H1 (cell line): ENCODE results near the gene LRRC17. TPM values are rescaled to one million over a fixed set of nuclear protein-coding genes. Genes with fewer than 3 reads are reported as not detected.

Experiments used
- BRCA1 ChIP-seq: IDR thresholded peaks from 2 replicates; pipeline ENCODE4 v1.6.1; 2012; ENCODE audit warnings: low read depth, low read length, improper control_type of control experiment
- CREB1 ChIP-seq: IDR thresholded peaks from 2 replicates; pipeline ENCODE4 v1.6.1; 2012; ENCODE audit warnings: inconsistent platforms
- EZH2 ChIP-seq: fragments of 200-600 bp; sonication (generic); IDR thresholded peaks from 2 replicates; pipeline ENCODE4 v1.7.1; 2012; ENCODE audit warnings: low read depth, mild to moderate bottlenecking, moderate library complexity, low read length, inconsistent platforms; ENCODE audit not compliant: severe bottlenecking
- KDM4A ChIP-seq: IDR thresholded peaks from one replicate; pipeline ENCODE4 v1.7.1; 2012; ENCODE audit warnings: low read depth, mild to moderate bottlenecking, moderate library complexity, low read length, inconsistent platforms; ENCODE audit not compliant: severe bottlenecking
- KDM5A ChIP-seq: fragments of 200-600 bp; IDR thresholded peaks from 2 replicates; pipeline ENCODE4 v1.7.1; 2012; ENCODE audit warnings: mild to moderate bottlenecking, low read length, inconsistent platforms, mixed read lengths
- NANOG ChIP-seq: IDR thresholded peaks from 2 replicates; pipeline ENCODE4 v1.6.1; 2011; ENCODE audit warnings: low read length, low read depth, mild to moderate bottlenecking, inconsistent platforms; ENCODE audit not compliant: insufficient read depth, poor library complexity, severe bottlenecking
- POLR2A ChIP-seq, 2 experiments: IDR thresholded peaks; 1 replicate in 1 of 2; 2 replicates in 1 of 2; pipeline ENCODE4 v1.6.1; 2011; ENCODE audit warnings: low read depth in 2 of 2, low read length in 2 of 2, mild to moderate bottlenecking in 2 of 2; ENCODE audit errors: control extremely low read depth in 1 of 2
- SIRT6 ChIP-seq: IDR thresholded peaks from one replicate; pipeline ENCODE4 v1.7.1; 2012; ENCODE audit warnings: low read length, inconsistent platforms
- TEAD4 ChIP-seq: IDR thresholded peaks from 2 replicates; pipeline ENCODE4 v1.6.1; 2012; ENCODE audit warnings: low read depth, low read length, inconsistent platforms, mixed read lengths
- polyA plus RNA-seq, 7 experiments: library from polyadenylated mRNA; depleted of rRNA in 3 of 7; stranded (reverse) in 5 of 7; unstranded in 2 of 7; fragments of >200 nt in 5 of 7; fragments of 200-250 nt in 2 of 7; gene quantifications; 1 replicate in 5 of 7; 2 replicates in 1 of 7; 4 replicates in 1 of 7; pipeline versions ENCODE4 v1.2.1 to v1.2.3, GENCODE V29; 2011 to 2013; ENCODE audit warnings: missing spikeins in 2 of 7, mixed read lengths in 2 of 7
- total RNA-seq: library from RNA; stranded (reverse); fragmentation: NEBNext Ultra II Directional; extraction: Animal tissue kit (Norgen Biotek cat#: 25700); gene quantifications from 2 replicates; pipeline ENCODE4 v1.2.1, GENCODE V29; 2021
- TF ChIP-seq, protein P1 (sequence below): fragments of 300-600 bp; sonication (generic); IDR thresholded peaks from 2 replicates; pipeline ENCODE4 v1.7.1; 2012; ENCODE audit warnings: low read length, moderate library complexity, mild to moderate bottlenecking, inconsistent platforms; ENCODE audit not compliant: insufficient replicate concordance
- TF ChIP-seq, protein P2 (sequence below): IDR thresholded peaks from 2 replicates; pipeline ENCODE4 v1.6.1; 2012; ENCODE audit warnings: inconsistent platforms

Gene LRRC17
- total and polyA plus RNA-seq, 2 of the 8 experiments (the other 6 are each of a cell fraction or from before 2014, with no cell fraction given), result 3.0 TPM

DNA sequence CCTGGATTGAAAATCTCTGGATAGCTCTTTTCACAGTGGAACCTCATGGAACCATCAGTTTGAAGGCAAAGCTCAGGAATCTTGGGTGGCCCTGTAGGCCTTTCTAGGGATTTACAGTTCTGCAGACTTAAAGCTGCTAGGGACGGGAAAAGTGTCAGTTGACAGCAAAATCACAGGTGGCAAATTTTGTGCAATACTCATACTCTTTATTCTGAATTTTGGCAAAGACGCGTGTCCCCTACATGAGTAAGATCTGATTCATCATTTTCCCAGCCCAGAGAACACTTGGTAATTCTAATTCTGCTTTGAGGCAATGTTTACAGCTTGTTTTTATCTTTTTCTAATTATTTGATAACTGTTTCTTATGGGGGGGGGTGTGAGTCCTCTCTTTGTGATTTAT, 3.6 kb downstream of the LRRC17 start (continued):
- TF ChIP-seq, protein P1, sequence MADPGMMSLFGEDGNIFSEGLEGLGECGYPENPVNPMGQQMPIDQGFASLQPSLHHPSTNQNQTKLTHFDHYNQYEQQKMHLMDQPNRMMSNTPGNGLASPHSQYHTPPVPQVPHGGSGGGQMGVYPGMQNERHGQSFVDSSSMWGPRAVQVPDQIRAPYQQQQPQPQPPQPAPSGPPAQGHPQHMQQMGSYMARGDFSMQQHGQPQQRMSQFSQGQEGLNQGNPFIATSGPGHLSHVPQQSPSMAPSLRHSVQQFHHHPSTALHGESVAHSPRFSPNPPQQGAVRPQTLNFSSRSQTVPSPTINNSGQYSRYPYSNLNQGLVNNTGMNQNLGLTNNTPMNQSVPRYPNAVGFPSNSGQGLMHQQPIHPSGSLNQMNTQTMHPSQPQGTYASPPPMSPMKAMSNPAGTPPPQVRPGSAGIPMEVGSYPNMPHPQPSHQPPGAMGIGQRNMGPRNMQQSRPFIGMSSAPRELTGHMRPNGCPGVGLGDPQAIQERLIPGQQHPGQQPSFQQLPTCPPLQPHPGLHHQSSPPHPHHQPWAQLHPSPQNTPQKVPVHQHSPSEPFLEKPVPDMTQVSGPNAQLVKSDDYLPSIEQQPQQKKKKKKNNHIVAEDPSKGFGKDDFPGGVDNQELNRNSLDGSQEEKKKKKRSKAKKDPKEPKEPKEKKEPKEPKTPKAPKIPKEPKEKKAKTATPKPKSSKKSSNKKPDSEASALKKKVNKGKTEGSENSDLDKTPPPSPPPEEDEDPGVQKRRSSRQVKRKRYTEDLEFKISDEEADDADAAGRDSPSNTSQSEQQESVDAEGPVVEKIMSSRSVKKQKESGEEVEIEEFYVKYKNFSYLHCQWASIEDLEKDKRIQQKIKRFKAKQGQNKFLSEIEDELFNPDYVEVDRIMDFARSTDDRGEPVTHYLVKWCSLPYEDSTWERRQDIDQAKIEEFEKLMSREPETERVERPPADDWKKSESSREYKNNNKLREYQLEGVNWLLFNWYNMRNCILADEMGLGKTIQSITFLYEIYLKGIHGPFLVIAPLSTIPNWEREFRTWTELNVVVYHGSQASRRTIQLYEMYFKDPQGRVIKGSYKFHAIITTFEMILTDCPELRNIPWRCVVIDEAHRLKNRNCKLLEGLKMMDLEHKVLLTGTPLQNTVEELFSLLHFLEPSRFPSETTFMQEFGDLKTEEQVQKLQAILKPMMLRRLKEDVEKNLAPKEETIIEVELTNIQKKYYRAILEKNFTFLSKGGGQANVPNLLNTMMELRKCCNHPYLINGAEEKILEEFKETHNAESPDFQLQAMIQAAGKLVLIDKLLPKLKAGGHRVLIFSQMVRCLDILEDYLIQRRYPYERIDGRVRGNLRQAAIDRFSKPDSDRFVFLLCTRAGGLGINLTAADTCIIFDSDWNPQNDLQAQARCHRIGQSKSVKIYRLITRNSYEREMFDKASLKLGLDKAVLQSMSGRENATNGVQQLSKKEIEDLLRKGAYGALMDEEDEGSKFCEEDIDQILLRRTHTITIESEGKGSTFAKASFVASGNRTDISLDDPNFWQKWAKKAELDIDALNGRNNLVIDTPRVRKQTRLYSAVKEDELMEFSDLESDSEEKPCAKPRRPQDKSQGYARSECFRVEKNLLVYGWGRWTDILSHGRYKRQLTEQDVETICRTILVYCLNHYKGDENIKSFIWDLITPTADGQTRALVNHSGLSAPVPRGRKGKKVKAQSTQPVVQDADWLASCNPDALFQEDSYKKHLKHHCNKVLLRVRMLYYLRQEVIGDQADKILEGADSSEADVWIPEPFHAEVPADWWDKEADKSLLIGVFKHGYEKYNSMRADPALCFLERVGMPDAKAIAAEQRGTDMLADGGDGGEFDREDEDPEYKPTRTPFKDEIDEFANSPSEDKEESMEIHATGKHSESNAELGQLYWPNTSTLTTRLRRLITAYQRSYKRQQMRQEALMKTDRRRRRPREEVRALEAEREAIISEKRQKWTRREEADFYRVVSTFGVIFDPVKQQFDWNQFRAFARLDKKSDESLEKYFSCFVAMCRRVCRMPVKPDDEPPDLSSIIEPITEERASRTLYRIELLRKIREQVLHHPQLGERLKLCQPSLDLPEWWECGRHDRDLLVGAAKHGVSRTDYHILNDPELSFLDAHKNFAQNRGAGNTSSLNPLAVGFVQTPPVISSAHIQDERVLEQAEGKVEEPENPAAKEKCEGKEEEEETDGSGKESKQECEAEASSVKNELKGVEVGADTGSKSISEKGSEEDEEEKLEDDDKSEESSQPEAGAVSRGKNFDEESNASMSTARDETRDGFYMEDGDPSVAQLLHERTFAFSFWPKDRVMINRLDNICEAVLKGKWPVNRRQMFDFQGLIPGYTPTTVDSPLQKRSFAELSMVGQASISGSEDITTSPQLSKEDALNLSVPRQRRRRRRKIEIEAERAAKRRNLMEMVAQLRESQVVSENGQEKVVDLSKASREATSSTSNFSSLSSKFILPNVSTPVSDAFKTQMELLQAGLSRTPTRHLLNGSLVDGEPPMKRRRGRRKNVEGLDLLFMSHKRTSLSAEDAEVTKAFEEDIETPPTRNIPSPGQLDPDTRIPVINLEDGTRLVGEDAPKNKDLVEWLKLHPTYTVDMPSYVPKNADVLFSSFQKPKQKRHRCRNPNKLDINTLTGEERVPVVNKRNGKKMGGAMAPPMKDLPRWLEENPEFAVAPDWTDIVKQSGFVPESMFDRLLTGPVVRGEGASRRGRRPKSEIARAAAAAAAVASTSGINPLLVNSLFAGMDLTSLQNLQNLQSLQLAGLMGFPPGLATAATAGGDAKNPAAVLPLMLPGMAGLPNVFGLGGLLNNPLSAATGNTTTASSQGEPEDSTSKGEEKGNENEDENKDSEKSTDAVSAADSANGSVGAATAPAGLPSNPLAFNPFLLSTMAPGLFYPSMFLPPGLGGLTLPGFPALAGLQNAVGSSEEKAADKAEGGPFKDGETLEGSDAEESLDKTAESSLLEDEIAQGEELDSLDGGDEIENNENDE, result no peak
- TF ChIP-seq, protein P2, sequence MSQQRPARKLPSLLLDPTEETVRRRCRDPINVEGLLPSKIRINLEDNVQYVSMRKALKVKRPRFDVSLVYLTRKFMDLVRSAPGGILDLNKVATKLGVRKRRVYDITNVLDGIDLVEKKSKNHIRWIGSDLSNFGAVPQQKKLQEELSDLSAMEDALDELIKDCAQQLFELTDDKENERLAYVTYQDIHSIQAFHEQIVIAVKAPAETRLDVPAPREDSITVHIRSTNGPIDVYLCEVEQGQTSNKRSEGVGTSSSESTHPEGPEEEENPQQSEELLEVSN, result no peak
- no peak for TF ChIP-seq BRCA1
- no peak for TF ChIP-seq CREB1
- no peak for TF ChIP-seq EZH2
- TF ChIP-seq KDM5A, result no peak
- no peak for TF ChIP-seq KDM4A
- no peak for TF ChIP-seq SIRT6
- TF ChIP-seq POLR2A (IDR thresholded peaks at IDR 0.05; ENCODE audit: control extremely low read depth in 1 of 2, low read depth in 2 of 2, low read length in 2 of 2), result no peak
- TF ChIP-seq TEAD4, result no peak
- no peak for TF ChIP-seq NANOG
